D721Med (cell line): Measurements from ENCODE around the gene METTL25B.

Experiments used
- DNase-seq: peaks from one replicate; pipeline ENCODE4 v3.0.0; 2011; ENCODE audit warnings: low spot score; ENCODE audit not compliant: insufficient read length
- FAIRE-seq: peaks from 2 replicates; lab custom pipeline; 2011; peaks lifted over from hg19 to GRCh38; lab: Jason Lieb, UNC
- CTCF ChIP-seq: IDR thresholded peaks from 2 replicates; pipeline ENCODE4 v1.5.1; 2012; ENCODE audit warnings: mild to moderate bottlenecking, control low read depth; ENCODE audit not compliant: insufficient read depth; ENCODE audit errors: missing control alignments

The METTL25B gene

DNA sequence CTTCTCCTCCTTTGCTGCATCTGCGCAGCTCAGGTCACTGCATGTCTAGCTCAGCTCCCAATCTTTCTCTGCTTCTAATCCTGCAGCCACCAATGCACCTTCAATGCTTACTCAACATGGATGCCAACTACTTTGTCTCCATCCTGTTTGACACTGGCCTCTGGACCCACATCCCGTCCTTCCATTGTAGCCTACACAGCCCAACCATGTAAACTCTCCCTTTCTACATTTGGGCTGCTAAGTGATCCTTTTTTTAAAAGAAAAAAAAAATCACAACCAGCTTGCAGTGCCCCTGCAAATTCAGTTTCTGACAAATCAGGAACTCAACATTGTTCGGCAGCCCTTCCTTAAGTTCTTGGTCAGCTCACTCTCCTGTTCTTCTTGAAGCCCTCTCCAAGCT, 13.4 kb upstream of the METTL25B start:
- no peak for DNase-seq
- FAIRE-seq, result no peak
- no peak for TF ChIP-seq CTCF

GRCh38 chr1:156717351-156717750, 10.9 kb upstream of the METTL25B start:
- no peak for DNase-seq
- TF ChIP-seq CTCF, result no peak
- no peak for FAIRE-seq

DNA sequence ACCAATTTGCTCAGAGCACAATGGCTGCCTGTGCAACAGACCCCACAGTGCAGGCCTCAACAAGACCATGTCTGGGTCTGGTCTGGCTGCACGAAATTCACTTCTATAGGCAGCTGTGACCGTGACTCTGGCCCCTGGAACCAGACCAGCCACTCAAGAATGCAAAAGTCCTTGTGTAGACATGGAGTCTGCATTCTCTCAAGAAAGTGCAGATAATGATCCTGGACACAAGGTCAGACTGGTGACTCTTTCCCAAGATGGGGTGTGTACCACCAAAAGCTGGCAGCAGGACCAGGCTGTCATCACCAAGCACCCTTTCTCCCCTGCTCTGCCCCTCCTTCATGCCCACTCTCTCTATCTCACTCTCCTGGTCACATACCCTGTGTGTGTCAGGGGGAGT, 7.1 kb upstream of the METTL25B start:
- no peak for FAIRE-seq
- DNase-seq, result no peak
- TF ChIP-seq CTCF, result no peak

- FAIRE-seq (no peak), DNase-seq (no peak)
- no peak for TF ChIP-seq CTCF
Measured at GRCh38 chr1:156721535-156721934, 6.7 kb upstream of the METTL25B start.

DNA sequence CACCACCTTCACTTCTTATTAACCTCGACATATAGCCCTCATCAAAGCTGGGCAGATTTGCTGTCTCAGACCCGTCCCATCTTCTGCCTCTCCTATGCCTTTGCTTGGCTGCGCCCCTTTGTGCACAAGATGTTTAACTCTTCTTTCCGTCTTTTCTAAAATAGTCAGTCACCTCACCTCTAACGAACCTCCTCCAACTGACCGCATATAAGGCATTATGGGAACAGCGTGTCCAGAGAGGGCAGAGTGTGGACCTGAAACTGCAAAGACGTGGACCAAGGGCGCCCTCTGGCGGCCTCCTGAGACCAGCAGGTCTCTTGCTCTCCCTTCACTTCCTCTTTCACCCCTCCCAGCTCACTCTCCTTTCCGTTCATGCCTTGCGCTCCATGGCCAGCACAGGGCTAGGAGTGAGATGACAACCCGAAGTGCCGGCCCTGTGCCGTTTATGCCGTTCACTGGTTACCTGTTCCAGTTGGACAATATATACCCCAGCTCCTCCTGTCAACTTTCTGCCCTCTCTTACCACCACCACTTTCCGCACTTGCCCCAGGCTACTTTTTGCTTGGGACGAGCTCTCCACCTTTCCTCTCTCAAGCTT, 2.5 kb upstream of the METTL25B start:
- DNase-seq (peak; percentile 84), FAIRE-seq (no peak)
- TF ChIP-seq CTCF, result peak; percentile 99

DNA sequence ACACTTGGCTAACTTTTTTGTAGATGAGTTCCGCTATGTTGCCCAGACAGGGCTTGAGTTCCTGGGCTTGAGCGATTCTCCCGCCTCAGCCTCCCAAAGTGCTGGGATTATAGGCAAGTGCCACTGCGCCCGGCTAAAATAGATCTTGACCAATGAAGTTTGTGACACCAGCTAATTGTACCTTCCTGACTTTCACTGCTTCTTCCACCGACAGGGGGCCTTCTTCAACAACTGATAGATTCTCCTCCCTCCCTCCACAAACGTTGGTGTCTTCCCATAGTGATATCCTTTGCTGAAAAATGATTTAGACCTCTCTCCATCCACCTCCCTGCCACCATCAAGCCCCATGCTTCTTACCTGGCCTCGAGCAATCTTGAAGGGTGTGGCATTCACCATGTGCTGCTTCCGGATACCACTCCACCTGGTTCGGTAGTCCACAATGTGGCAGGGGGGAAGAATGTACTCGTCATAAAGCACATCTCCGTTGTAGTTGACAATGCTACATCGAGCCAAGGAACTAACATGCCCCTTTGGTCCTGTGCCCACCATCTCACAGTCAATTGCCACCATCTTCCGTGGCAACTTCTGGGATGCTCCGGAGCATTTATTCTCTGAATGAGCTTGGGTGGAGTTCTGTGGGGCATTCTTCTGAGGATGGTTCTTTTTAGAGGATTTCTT, 1.6 kb upstream of the METTL25B start:
- no peak for FAIRE-seq
- TF ChIP-seq CTCF, result peak; percentile 78
- peak; percentile 54 for DNase-seq

GRCh38 chr1:156727492-156727891, 777 bp upstream of the METTL25B start:
- no peak for TF ChIP-seq CTCF
- FAIRE-seq (no peak), DNase-seq (no peak)
